A549 (cell line): ENCODE measurements around the gene CCDC187.

Experiments used
- CTCF ChIP-seq: fragments of >200 bp; sonication (Bioruptor Twin); formaldehyde crosslinking; IDR thresholded peaks from 3 replicates; pipeline ENCODE4 v1.5.1; 2016
- JUNB ChIP-seq: fragments of >200 bp; sonication (Bioruptor Twin); formaldehyde crosslinking; IDR thresholded peaks from 2 replicates; pipeline ENCODE4 v1.6.1; 2016
- POLR2A ChIP-seq: IDR thresholded peaks from 2 replicates; pipeline ENCODE4 v1.6.1; 2012; ENCODE audit warnings: mild to moderate bottlenecking, low read length
- RAD21 ChIP-seq, 2 experiments: fragments of >200 bp in 1 of 2; sonication (Bioruptor Twin) in 1 of 2; formaldehyde crosslinking in 1 of 2; IDR thresholded peaks in 1 of 2; conservative IDR thresholded peaks in 1 of 2; 2 replicates in 1 of 2; 3 replicates in 1 of 2; pipeline ENCODE4 v1.6.1; 2012 to 2018; ENCODE audit warnings: inconsistent platforms in 1 of 2
- REST ChIP-seq: fragments of 200-600 bp; sonication (generic); IDR thresholded peaks from 2 replicates; pipeline ENCODE4 v1.6.1; 2016; ENCODE audit warnings: antibody characterized with exemption, mild to moderate bottlenecking, moderate library complexity
- TF ChIP-seq, protein P1 (sequence below): IDR thresholded peaks from 2 replicates; pipeline ENCODE4 v1.6.1; 2012

DNA sequence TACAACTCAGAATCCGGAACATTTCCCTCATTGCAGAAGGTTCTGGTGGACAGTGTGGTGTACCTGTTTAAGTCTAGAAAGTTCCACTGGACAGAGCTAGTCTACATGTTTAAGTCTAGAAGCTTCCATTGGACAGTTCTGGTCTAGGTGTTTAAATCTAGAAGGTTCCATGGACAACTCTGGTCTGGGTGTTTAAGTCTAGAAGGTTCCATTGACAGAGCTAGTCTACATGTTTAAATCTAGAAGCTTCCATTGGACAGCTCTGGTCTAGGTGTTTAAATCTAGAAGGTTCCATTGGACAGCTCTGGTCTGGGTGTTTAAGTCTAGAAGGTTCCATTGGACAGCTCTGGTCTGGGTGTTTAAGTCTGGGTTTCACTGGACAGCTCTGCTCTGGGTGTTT lies 25.0 kb downstream of the CCDC187 start:
- TF ChIP-seq RAD21 (conservative IDR thresholded peaks at IDR 0.05 in 1 of 2, IDR thresholded peaks at IDR 0.05 in 1 of 2) (no peak), CTCF (no peak), POLR2A (no peak), JUNB (no peak), REST (no peak)
- TF ChIP-seq, protein P1, sequence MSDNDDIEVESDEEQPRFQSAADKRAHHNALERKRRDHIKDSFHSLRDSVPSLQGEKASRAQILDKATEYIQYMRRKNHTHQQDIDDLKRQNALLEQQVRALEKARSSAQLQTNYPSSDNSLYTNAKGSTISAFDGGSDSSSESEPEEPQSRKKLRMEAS = no peak
